ENCODE results near the gene UNC5B. TPM values are rescaled to one million over a fixed set of nuclear protein-coding genes. Genes with fewer than 3 reads are reported as not detected.
"Not testable (repeated sequence)": the region's sequence is repeated elsewhere in the genome, so short reads cannot be mapped to it uniquely, and the experiment has no call there.

UNC5B gene
- polyA plus RNA-seq, 3 donors = 0.04 to 0.72 TPM; not detected in 1

- no peak for DNase-seq
- H3K36me3 ChIP-seq (replicated peaks in 1 of 2; ENCODE audit: control insufficient read depth in 1 of 2, insufficient read depth in 2 of 2, low read length in 2 of 2) = no peaks in the 10 kb centered on the region
- H3K9ac ChIP-seq (ENCODE audit: insufficient read depth, low read length, poor library complexity, severe bottlenecking) = no peak overlapping the region
- H2AFZ ChIP-seq (ENCODE audit: insufficient read depth, low read depth, low read length, poor library complexity, severe bottlenecking) = no peak overlapping the region
- H3K27me3 Mint-ChIP-seq (ENCODE audit: low read depth in 3 of 3) = peaks cover 0 to 3% (median 3%) of the 10 kb centered on the region in 3 donors
- TF ChIP-seq, protein P1, sequence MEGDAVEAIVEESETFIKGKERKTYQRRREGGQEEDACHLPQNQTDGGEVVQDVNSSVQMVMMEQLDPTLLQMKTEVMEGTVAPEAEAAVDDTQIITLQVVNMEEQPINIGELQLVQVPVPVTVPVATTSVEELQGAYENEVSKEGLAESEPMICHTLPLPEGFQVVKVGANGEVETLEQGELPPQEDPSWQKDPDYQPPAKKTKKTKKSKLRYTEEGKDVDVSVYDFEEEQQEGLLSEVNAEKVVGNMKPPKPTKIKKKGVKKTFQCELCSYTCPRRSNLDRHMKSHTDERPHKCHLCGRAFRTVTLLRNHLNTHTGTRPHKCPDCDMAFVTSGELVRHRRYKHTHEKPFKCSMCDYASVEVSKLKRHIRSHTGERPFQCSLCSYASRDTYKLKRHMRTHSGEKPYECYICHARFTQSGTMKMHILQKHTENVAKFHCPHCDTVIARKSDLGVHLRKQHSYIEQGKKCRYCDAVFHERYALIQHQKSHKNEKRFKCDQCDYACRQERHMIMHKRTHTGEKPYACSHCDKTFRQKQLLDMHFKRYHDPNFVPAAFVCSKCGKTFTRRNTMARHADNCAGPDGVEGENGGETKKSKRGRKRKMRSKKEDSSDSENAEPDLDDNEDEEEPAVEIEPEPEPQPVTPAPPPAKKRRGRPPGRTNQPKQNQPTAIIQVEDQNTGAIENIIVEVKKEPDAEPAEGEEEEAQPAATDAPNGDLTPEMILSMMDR (IDR thresholded peaks at IDR 0.05) = no peak
- H4K20me1 ChIP-seq (ENCODE audit: insufficient read depth, low read length) = no peaks in the 10 kb centered on the region
- H3K27ac ChIP-seq (ENCODE audit: low read depth in 1 of 2, low read length in 2 of 2) = no peak overlapping the region
- no peaks in the 10 kb centered on the region for H3K27me3 ChIP-seq (ENCODE audit: control insufficient read depth in 2 of 2, insufficient read depth in 2 of 2, low read length in 2 of 2)
- H3K79me2 ChIP-seq (ENCODE audit: insufficient read depth, low read length) = no peaks in the 10 kb centered on the region
- WGBS (ENCODE audit: insufficient coverage) = 92% methylated on average over 2 of the region's 9 CpGs
- no peaks in the 10 kb centered on the region for H3K9me3 Mint-ChIP-seq
- no peaks in the 10 kb centered on the region for H3K36me3 Mint-ChIP-seq
- H3K9me3 ChIP-seq (replicated peaks in 1 of 2; ENCODE audit: control insufficient read depth in 1 of 2, insufficient read depth in 1 of 2, low read length in 2 of 2) = no peaks in the 10 kb centered on the region
- no peak overlapping the region for H3K4me3 Mint-ChIP-seq
- intact Hi-C loops (cut with micrococcal nuclease) = no loop called here
- peaks cover 12 to 14% of the 10 kb centered on the region in 2 donors for H3K4me1 ChIP-seq (ENCODE audit: control insufficient read depth in 1 of 2, insufficient read depth in 2 of 2, low read length in 2 of 2)
- H3K4me3 ChIP-seq (replicated peaks in 1 of 3; ENCODE audit: low read depth in 2 of 3, low read length in 3 of 3) = no peak overlapping the region
- H3K27ac Mint-ChIP-seq = no peak overlapping the region
- no peak overlapping the region for H3K4me2 ChIP-seq (replicated peaks; ENCODE audit: extremely low read depth, low read length, poor library complexity, severe bottlenecking)
- H3K4me1 Mint-ChIP-seq = peaks cover 25% of the 10 kb centered on the region
Measured at GRCh38 chr10:71295641-71296040, 83.3 kb downstream of the UNC5B start.

- Mint-ChIP-seq H3K27ac (no peak overlapping the region), H3K9me3 (no peaks in the 10 kb centered on the region), H3K27me3 (ENCODE audit: low read depth in 3 of 3) (peaks cover 0 to 3% (median 3%) of the 10 kb centered on the region in 3 donors), H3K4me3 (no peak overlapping the region), H3K4me1 (peaks cover 25% of the 10 kb centered on the region), H3K36me3 (no peaks in the 10 kb centered on the region)
- H3K4me1 ChIP-seq (ENCODE audit: control insufficient read depth in 1 of 2, insufficient read depth in 2 of 2, low read length in 2 of 2) = peaks cover 12 to 14% of the 10 kb centered on the region in 2 donors
- no peaks in the 10 kb centered on the region for H3K27me3 ChIP-seq (ENCODE audit: control insufficient read depth in 2 of 2, insufficient read depth in 2 of 2, low read length in 2 of 2)
- no peak overlapping the region for H3K4me3 ChIP-seq (replicated peaks in 1 of 3; ENCODE audit: low read depth in 2 of 3, low read length in 3 of 3)
- TF ChIP-seq, protein P1 (IDR thresholded peaks at IDR 0.05) = no peak
- no peaks in the 10 kb centered on the region for H3K36me3 ChIP-seq (replicated peaks in 1 of 2; ENCODE audit: control insufficient read depth in 1 of 2, insufficient read depth in 2 of 2, low read length in 2 of 2)
- H4K20me1 ChIP-seq (ENCODE audit: insufficient read depth, low read length) = no peaks in the 10 kb centered on the region
- H2AFZ ChIP-seq (ENCODE audit: insufficient read depth, low read depth, low read length, poor library complexity, severe bottlenecking) = no peak overlapping the region
- H3K9me3 ChIP-seq (replicated peaks in 1 of 2; ENCODE audit: control insufficient read depth in 1 of 2, insufficient read depth in 1 of 2, low read length in 2 of 2) = no peaks in the 10 kb centered on the region
- H3K4me2 ChIP-seq (replicated peaks; ENCODE audit: extremely low read depth, low read length, poor library complexity, severe bottlenecking) = no peak overlapping the region
- no peak overlapping the region for H3K9ac ChIP-seq (ENCODE audit: insufficient read depth, low read length, poor library complexity, severe bottlenecking)
- DNase-seq = no peak
- no peak overlapping the region for H3K27ac ChIP-seq (ENCODE audit: low read depth in 1 of 2, low read length in 2 of 2)
- 75% methylated on average over 5 of the region's 5 CpGs for WGBS (ENCODE audit: insufficient coverage)
- H3K79me2 ChIP-seq (ENCODE audit: insufficient read depth, low read length) = no peaks in the 10 kb centered on the region
- intact Hi-C loops (cut with micrococcal nuclease) = no loop called here
Measured at GRCh38 chr10:71296086-71296485, 83.7 kb downstream of the UNC5B start.

GRCh38 chr10:71296811-71297210 lies 84.4 kb downstream of the UNC5B start:
- H2AFZ ChIP-seq (ENCODE audit: insufficient read depth, low read depth, low read length, poor library complexity, severe bottlenecking); H3K9me3 ChIP-seq (replicated peaks in 1 of 2; ENCODE audit: control insufficient read depth in 1 of 2, insufficient read depth in 1 of 2, low read length in 2 of 2); H3K36me3 Mint-ChIP-seq; H3K4me3 ChIP-seq (replicated peaks in 1 of 3; ENCODE audit: low read depth in 2 of 3, low read length in 3 of 3); H3K4me3 Mint-ChIP-seq; intact Hi-C loops (cut with micrococcal nuclease); H3K79me2 ChIP-seq (ENCODE audit: insufficient read depth, low read length); H3K27me3 Mint-ChIP-seq (ENCODE audit: low read depth in 3 of 3); H3K4me2 ChIP-seq (replicated peaks; ENCODE audit: extremely low read depth, low read length, poor library complexity, severe bottlenecking); H3K27me3 ChIP-seq (ENCODE audit: control insufficient read depth in 2 of 2, insufficient read depth in 2 of 2, low read length in 2 of 2); H3K27ac Mint-ChIP-seq; H4K20me1 ChIP-seq (ENCODE audit: insufficient read depth, low read length); H3K9me3 Mint-ChIP-seq; H3K36me3 ChIP-seq (replicated peaks in 1 of 2; ENCODE audit: control insufficient read depth in 1 of 2, insufficient read depth in 2 of 2, low read length in 2 of 2); H3K27ac ChIP-seq (ENCODE audit: low read depth in 1 of 2, low read length in 2 of 2); H3K9ac ChIP-seq (ENCODE audit: insufficient read depth, low read length, poor library complexity, severe bottlenecking); DNase-seq: not testable (repeated sequence)
- H3K4me1 ChIP-seq (ENCODE audit: control insufficient read depth in 1 of 2, insufficient read depth in 2 of 2, low read length in 2 of 2) = peaks cover 12 to 14% of the 10 kb centered on the region in 2 donors
- 100% methylated on average over 6 of the region's 13 CpGs for WGBS (ENCODE audit: insufficient coverage)
- peaks cover 25% of the 10 kb centered on the region for H3K4me1 Mint-ChIP-seq

All from CD14-positive monocyte (primary cell).